Thymus (tissue), 11 donors: ENCODE measurements around the gene MBOAT2. TPM values are rescaled to one million over a fixed set of nuclear protein-coding genes. Genes with fewer than 3 reads are reported as not detected.
"Not testable (repeated sequence)": the region's sequence is repeated elsewhere in the genome, so short reads cannot be mapped to it uniquely, and the experiment has no call there.

Source experiments
- DNase-seq, 9 donors: peaks; one replicate each; pipeline ENCODE4 v3.0.0-alpha.2; 2013; ENCODE audit warnings: low spot score in 9 of 9, low read depth in 6 of 9, missing footprints in 1 of 9
- H3K27ac ChIP-seq, 2 donors: one replicate each; pipeline ENCODE4 v1.5.1; 2013; ENCODE audit warnings: control low read depth in 1 of 2, low read depth in 1 of 2, low read length in 1 of 2, mild to moderate bottlenecking in 1 of 2, moderate library complexity in 1 of 2
- H3K27me3 ChIP-seq, 2 donors: one replicate each; pipeline ENCODE4 v1.5.1; 2013; ENCODE audit warnings: low read length in 1 of 2; ENCODE audit not compliant: control insufficient read depth in 2 of 2, insufficient read depth in 1 of 2
- H3K36me3 ChIP-seq, 2 donors: one replicate each; pipeline ENCODE4 v1.5.1; 2013; ENCODE audit warnings: low read length in 1 of 2, mild to moderate bottlenecking in 1 of 2, moderate library complexity in 1 of 2; ENCODE audit not compliant: control insufficient read depth in 2 of 2, insufficient read depth in 2 of 2
- H3K4me1 ChIP-seq, 2 donors: one replicate each; pipeline ENCODE4 v1.5.1; 2013; ENCODE audit warnings: low read length in 2 of 2; ENCODE audit not compliant: control insufficient read depth in 2 of 2, insufficient read depth in 2 of 2
- H3K4me3 ChIP-seq, 2 donors: one replicate each; pipeline ENCODE4 v1.5.1; 2013; ENCODE audit warnings: low read length in 2 of 2, control low read depth in 1 of 2, mild to moderate bottlenecking in 1 of 2
- H3K9me3 ChIP-seq, 2 donors: one replicate each; pipeline ENCODE4 v1.5.1; 2013; ENCODE audit warnings: low read length in 1 of 2, mild to moderate bottlenecking in 1 of 2; ENCODE audit not compliant: control insufficient read depth in 2 of 2, insufficient read depth in 1 of 2
- WGBS: extraction: QIAGEN DNeasy Blood & Tissue Kit; methylation state at CpG from one replicate; pipeline ENCODE4 v1.1.7; 2013; 5-methylcytosine and 5-hydroxymethylcytosine counted together
- polyA plus RNA-seq: library from polyadenylated mRNA; stranded (reverse); fragments of 200-250 nt; gene quantifications from one replicate; pipeline ENCODE4 v1.2.3, GENCODE V29; 2013
- total RNA-seq: library from RNA; stranded (reverse); fragments of 120-200 nt; gene quantifications from one replicate; pipeline ENCODE4 v1.2.4, GENCODE V29; 2013
- donor health status: healthy.

The MBOAT2 gene
- total and polyA plus RNA-seq, 2 donors: 6.0 to 17.2 TPM

GRCh38 chr2:8915941-8916340, 87.5 kb downstream of the MBOAT2 start:
- no peaks in the 10 kb centered on the region for H3K27me3 ChIP-seq
- no peak overlapping the region for H3K27ac ChIP-seq
- DNase-seq: no peak
- H3K36me3 ChIP-seq: no peaks in the 10 kb centered on the region
- 98% methylated on average over 4 of the region's 4 CpGs for WGBS
- peaks cover 0 to 2% of the 10 kb centered on the region in 2 donors for H3K9me3 ChIP-seq
- H3K4me3 ChIP-seq: no peak overlapping the region
- H3K4me1 ChIP-seq: no peaks in the 10 kb centered on the region

GRCh38 chr2:8913767-8914166, 89.7 kb downstream of the MBOAT2 start:
- not testable (repeated sequence) for H3K9me3 ChIP-seq, DNase-seq, H3K36me3 ChIP-seq, H3K27ac ChIP-seq, H3K27me3 ChIP-seq, H3K4me3 ChIP-seq, H3K4me1 ChIP-seq
- WGBS: 98% methylated on average over 5 of the region's 5 CpGs

DNA sequence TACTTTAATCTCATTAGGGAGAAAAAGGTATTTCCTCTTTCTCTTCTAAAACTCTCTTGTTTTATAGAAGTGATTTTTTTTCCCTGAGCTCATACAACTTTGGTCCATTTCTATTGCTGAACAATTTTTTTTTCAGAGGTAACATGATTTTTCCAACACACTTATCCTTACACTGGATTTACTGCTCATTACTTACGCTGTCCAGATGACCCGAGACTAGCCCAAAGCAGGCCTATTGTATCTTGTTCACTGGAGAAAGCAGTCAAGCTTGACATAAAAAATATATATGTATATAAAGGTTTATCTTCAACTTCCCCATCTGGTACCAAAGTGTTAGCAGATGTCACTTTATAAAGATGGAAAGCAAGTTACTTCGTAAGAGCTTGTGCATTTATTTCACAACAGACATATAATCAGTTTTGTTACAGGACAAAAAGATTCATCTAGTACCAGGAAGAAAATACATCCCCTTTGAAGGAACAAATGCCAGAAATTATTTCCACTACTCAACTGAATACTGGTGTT, 95.7 kb downstream of the MBOAT2 start:
- H3K27ac ChIP-seq: no peak overlapping the region
- DNase-seq: no peak
- no peaks in the 10 kb centered on the region for H3K27me3 ChIP-seq
- H3K36me3 ChIP-seq: peaks cover 0 to 3% of the 10 kb centered on the region in 2 donors
- no peaks in the 10 kb centered on the region for H3K4me1 ChIP-seq
- 97% methylated on average over 3 of the region's 3 CpGs for WGBS
- peaks cover 0 to 8% of the 10 kb centered on the region in 2 donors for H3K9me3 ChIP-seq
- no peak overlapping the region for H3K4me3 ChIP-seq

- 98% methylated on average over 7 of the region's 7 CpGs for WGBS
- not testable (repeated sequence) for H3K27ac ChIP-seq, H3K27me3 ChIP-seq, H3K9me3 ChIP-seq, H3K4me1 ChIP-seq, DNase-seq, H3K4me3 ChIP-seq, H3K36me3 ChIP-seq
These were observed 99.6 kb downstream of the MBOAT2 start for GRCh38 chr2:8903924-8904323.

GRCh38 chr2:8902757-8903156, 100.7 kb downstream of the MBOAT2 start:
- H3K4me3 ChIP-seq, DNase-seq, H3K36me3 ChIP-seq, H3K27ac ChIP-seq, H3K27me3 ChIP-seq, H3K9me3 ChIP-seq, H3K4me1 ChIP-seq: not testable (repeated sequence)
- 98% methylated on average over 7 of the region's 7 CpGs for WGBS

- not testable (repeated sequence) for H3K27me3 ChIP-seq, H3K27ac ChIP-seq, H3K4me1 ChIP-seq, H3K4me3 ChIP-seq, H3K36me3 ChIP-seq, DNase-seq, H3K9me3 ChIP-seq
- WGBS: 95% methylated on average over 1 of the region's 1 CpG
These were observed 106.3 kb downstream of the MBOAT2 start for GRCh38 chr2:8897206-8897605.

DNA sequence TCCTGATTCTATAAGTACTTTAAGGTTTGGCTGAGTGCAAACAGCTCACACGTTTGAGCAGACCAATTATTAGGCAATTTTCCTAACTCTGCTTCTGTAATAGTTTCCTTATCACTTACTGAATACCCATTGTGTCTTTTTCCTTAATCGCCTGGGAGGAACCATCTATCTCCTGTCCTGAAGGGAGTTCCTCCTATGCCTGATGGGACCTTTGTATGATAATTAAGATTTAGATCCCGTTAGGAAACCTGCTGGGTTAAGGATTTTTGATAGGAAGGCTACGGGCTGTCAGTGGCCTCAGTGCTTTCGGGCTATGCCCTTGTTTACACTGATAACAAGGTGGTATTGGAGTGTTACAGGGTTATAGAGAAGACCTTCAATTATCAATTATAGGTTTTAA, 106.8 kb downstream of the MBOAT2 start:
- H3K9me3 ChIP-seq, H3K27me3 ChIP-seq, H3K27ac ChIP-seq, H3K4me3 ChIP-seq, DNase-seq, H3K4me1 ChIP-seq, H3K36me3 ChIP-seq: not testable (repeated sequence)
- WGBS: 84% methylated on average over 5 of the region's 5 CpGs

DNA sequence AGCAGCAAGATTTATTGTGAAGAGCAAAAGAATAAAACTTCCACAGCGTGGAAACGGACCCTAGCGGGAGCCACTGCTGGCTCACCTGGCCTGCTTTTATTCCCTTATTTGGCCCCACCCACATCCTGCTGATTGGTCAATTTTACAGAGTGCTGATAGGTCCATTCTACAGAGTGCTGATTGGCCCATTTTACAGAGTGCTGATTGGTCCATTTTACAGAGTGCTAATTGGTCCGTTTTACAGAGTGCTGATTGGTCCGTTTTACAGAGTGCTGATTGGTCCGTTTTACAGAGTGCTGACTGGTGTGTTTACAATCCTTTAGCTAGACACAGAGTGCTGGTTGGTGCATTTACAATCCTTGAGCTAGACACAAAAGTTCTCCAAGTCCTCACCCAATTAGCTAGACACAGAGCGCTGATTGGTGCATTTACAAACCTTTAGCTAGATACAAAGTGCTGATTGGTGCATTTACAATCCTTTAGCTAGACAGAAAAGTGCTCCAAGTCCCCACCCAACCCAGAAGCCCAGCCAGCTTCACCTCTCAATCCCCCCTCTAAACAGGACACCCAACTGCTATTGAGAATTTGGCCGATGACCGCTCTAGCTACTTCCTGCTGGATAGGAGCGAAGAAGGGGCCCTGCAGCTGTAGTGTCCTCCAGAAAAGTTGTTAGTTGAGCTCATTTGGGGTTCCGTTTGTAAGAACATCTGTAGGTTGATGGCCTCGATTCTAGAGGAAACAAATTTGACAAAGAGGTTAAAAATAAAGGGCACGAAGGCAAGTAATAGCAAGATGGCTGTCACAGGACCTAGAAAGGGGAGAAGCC, 108.2 kb downstream of the MBOAT2 start:
- not testable (repeated sequence) for DNase-seq, H3K27ac ChIP-seq, H3K9me3 ChIP-seq, H3K4me3 ChIP-seq, H3K4me1 ChIP-seq, H3K36me3 ChIP-seq, H3K27me3 ChIP-seq
- 95% methylated on average over 13 of the region's 13 CpGs for WGBS

DNA sequence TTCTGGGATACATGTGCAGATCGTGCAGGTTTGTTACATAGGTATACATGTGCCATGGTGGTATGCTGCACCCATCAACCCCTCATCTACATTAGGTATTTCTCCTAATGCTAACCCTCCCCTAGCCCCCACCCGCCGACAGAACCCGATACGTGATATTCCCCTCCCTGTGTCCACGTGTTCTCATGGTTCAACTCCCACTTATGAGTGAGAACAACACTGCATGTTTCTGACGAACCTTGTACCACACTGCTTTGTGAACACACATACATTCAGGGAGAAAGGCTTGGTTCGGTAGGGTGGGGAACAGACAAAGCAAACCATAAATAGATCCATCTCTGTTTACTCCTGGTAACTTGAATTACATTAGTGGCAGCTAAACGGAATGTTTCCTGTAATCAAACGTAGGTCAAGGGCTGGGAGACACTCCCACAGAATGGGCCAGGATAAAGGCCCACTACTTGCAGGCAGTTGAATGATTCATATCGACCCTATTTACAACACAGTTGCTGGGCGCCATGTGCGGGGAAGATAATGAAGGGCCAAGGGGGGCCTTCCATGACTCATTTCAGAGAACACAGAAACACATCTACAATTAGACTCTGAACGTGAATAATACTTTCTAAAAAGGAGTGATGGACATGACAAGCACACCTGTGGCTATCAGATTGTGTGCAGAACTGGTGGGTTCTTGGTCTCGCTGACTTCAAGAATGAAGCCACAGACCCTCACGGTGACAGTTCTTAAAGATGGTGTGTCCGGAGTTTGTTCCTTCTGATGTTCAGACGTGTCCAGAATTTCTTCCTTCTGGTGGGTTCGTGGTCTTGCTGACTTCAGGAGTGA, 109.3 kb downstream of the MBOAT2 start:
- no peaks in the 10 kb centered on the region for H3K4me1 ChIP-seq
- H3K27me3 ChIP-seq: no peaks in the 10 kb centered on the region
- H3K9me3 ChIP-seq: peaks cover 0 to 3% of the 10 kb centered on the region in 2 donors
- no peaks in the 10 kb centered on the region for H3K36me3 ChIP-seq
- DNase-seq: no peak
- no peak overlapping the region for H3K4me3 ChIP-seq
- 97% methylated on average over 19 of the region's 19 CpGs for WGBS
- no peak overlapping the region for H3K27ac ChIP-seq
